Measurements from ENCODE around the gene ZBTB1.
"Not testable (repeated sequence)": the region's sequence is repeated elsewhere in the genome, so short reads cannot be mapped to it uniquely, and the experiment has no call there.

The ZBTB1 gene

DNA sequence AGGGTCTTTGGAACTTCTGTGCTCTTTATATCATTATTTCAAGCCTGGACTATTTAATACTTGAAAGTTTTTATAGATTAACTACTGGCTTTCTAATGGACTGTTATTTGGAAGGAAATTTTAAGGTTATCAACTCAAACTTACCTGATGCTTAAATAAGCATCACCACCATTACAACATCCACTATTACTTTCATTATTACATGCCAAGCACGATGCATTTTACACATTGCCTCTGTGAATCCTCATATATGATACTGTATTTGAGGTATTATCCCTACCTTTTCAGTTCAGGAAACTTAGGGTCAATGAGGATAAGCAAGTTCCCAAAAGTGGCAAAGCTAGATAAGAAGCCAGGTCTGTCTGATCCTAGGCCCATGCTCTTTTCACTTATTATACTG is 12.4 kb downstream of the ZBTB1 start:
- TF ChIP-seq ISL1 (CRISPR knock-in tag; IDR thresholded peaks at IDR 0.05) (no peak), CSDC2 (CRISPR knock-in tag; IDR thresholded peaks at IDR 0.05) (no peak), GLIS3 (CRISPR knock-in tag; IDR thresholded peaks at IDR 0.05) (no peak), ZFP30 (CRISPR knock-in tag; IDR thresholded peaks at IDR 0.05) (no peak), RARB (CRISPR knock-in tag; IDR thresholded peaks at IDR 0.05) (no peak), ZFP3 (CRISPR knock-in tag; IDR thresholded peaks at IDR 0.05) (no peak), POU6F1 (CRISPR knock-in tag; IDR thresholded peaks at IDR 0.05; ENCODE audit: borderline replicate concordance, low read depth) (no peak), BACH2 (CRISPR knock-in tag; IDR thresholded peaks at IDR 0.05; ENCODE audit: borderline replicate concordance) (no peak), ZNF565 (CRISPR knock-in tag; conservative IDR thresholded peaks at IDR 0.05; ENCODE audit: low read depth) (no peak)
- ATAC-seq: no peak

- not testable (repeated sequence) for ATAC-seq
These were observed 13.1 kb downstream of the ZBTB1 start for GRCh38 chr14:64517667-64518066.

- TF ChIP-seq, protein P1, sequence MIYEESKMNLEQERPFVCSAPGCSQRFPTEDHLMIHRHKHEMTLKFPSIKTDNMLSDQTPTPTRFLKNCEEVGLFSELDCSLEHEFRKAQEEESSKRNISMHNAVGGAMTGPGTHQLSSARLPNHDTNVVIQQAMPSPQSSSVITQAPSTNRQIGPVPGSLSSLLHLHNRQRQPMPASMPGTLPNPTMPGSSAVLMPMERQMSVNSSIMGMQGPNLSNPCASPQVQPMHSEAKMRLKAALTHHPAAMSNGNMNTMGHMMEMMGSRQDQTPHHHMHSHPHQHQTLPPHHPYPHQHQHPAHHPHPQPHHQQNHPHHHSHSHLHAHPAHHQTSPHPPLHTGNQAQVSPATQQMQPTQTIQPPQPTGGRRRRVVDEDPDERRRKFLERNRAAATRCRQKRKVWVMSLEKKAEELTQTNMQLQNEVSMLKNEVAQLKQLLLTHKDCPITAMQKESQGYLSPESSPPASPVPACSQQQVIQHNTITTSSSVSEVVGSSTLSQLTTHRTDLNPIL (CRISPR knock-in tag; IDR thresholded peaks at IDR 0.05; ENCODE audit: low read depth): no peak
- TF ChIP-seq PPARA (CRISPR knock-in tag; IDR thresholded peaks at IDR 0.05; ENCODE audit: borderline replicate concordance): no peak
- TF ChIP-seq ZNF70 (CRISPR knock-in tag; IDR thresholded peaks at IDR 0.05): no peak
- TF ChIP-seq POU6F1 (CRISPR knock-in tag; IDR thresholded peaks at IDR 0.05; ENCODE audit: borderline replicate concordance, low read depth): no peak
- no peak for TF ChIP-seq ESRRG (CRISPR knock-in tag; IDR thresholded peaks at IDR 0.05)
- TF ChIP-seq TCF4 (CRISPR knock-in tag; IDR thresholded peaks at IDR 0.05; ENCODE audit: borderline replicate concordance): no peak
- no peak for TF ChIP-seq RARB (CRISPR knock-in tag; IDR thresholded peaks at IDR 0.05)
- no peak for TF ChIP-seq TOX (CRISPR knock-in tag; IDR thresholded peaks at IDR 0.05; ENCODE audit: borderline replicate concordance)
- no peak for ATAC-seq
These were observed 13.7 kb downstream of the ZBTB1 start for GRCh38 chr14:64518229-64518628.

- ATAC-seq: no peak
These were observed 16.1 kb downstream of the ZBTB1 start for GRCh38 chr14:64520699-64521098.

More at GRCh38 chr14:64520699-64521098, 16.1 kb downstream of the ZBTB1 start:
- TF ChIP-seq BACH2 (CRISPR knock-in tag; IDR thresholded peaks at IDR 0.05; ENCODE audit: borderline replicate concordance) (no peak), ESRRG (CRISPR knock-in tag; IDR thresholded peaks at IDR 0.05) (no peak), CSDC2 (CRISPR knock-in tag; IDR thresholded peaks at IDR 0.05) (no peak), RARB (CRISPR knock-in tag; IDR thresholded peaks at IDR 0.05) (no peak), GLIS3 (CRISPR knock-in tag; IDR thresholded peaks at IDR 0.05) (no peak), PPARA (CRISPR knock-in tag; IDR thresholded peaks at IDR 0.05; ENCODE audit: borderline replicate concordance) (no peak), SNAI2 (CRISPR knock-in tag; IDR thresholded peaks at IDR 0.05) (no peak), TCF4 (CRISPR knock-in tag; IDR thresholded peaks at IDR 0.05; ENCODE audit: borderline replicate concordance) (no peak)
- TF ChIP-seq, protein P2, sequence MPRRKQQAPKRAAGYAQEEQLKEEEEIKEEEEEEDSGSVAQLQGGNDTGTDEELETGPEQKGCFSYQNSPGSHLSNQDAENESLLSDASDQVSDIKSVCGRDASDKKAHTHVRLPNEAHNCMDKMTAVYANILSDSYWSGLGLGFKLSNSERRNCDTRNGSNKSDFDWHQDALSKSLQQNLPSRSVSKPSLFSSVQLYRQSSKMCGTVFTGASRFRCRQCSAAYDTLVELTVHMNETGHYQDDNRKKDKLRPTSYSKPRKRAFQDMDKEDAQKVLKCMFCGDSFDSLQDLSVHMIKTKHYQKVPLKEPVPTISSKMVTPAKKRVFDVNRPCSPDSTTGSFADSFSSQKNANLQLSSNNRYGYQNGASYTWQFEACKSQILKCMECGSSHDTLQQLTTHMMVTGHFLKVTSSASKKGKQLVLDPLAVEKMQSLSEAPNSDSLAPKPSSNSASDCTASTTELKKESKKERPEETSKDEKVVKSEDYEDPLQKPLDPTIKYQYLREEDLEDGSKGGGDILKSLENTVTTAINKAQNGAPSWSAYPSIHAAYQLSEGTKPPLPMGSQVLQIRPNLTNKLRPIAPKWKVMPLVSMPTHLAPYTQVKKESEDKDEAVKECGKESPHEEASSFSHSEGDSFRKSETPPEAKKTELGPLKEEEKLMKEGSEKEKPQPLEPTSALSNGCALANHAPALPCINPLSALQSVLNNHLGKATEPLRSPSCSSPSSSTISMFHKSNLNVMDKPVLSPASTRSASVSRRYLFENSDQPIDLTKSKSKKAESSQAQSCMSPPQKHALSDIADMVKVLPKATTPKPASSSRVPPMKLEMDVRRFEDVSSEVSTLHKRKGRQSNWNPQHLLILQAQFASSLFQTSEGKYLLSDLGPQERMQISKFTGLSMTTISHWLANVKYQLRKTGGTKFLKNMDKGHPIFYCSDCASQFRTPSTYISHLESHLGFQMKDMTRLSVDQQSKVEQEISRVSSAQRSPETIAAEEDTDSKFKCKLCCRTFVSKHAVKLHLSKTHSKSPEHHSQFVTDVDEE (CRISPR knock-in tag; IDR thresholded peaks at IDR 0.05): no peak
